H9 (cell line): ENCODE data around the gene APOOL. TPM values are rescaled to one million over a fixed set of nuclear protein-coding genes. Genes with fewer than 3 reads are reported as not detected.
"Not testable (repeated sequence)": the region's sequence is repeated elsewhere in the genome, so short reads cannot be mapped to it uniquely, and the experiment has no call there.

Experiments
- DNase-seq: peaks from one replicate; pipeline ENCODE4 v3.0.0-alpha.2; 2017
- H2AFZ ChIP-seq: one replicate; pipeline ENCODE4 v1.6.1; 2013; ENCODE audit warnings: mild to moderate bottlenecking, low read length, control low read depth, moderate library complexity
- H2AK5ac ChIP-seq: 2 replicates; pipeline ENCODE4 v1.6.1; 2013; ENCODE audit warnings: low read length, control low read depth, mixed read lengths; ENCODE audit not compliant: insufficient read length
- H2BK120ac ChIP-seq: one replicate; pipeline ENCODE4 v1.6.1; 2013; ENCODE audit warnings: low read depth, mild to moderate bottlenecking, low read length, control low read depth, inconsistent platforms; ENCODE audit not compliant: poor library complexity, severe bottlenecking
- H2BK12ac ChIP-seq: 2 replicates; pipeline ENCODE4 v1.6.1; 2013; ENCODE audit warnings: low read length, control low read depth, mixed read lengths, low read depth; ENCODE audit not compliant: insufficient read length
- H2BK15ac ChIP-seq: 2 replicates; pipeline ENCODE4 v1.6.1; 2013; ENCODE audit warnings: low read depth, low read length, control low read depth
- H2BK20ac ChIP-seq: one replicate; pipeline ENCODE4 v1.6.1; 2013; ENCODE audit warnings: low read depth, mild to moderate bottlenecking, low read length, control low read depth, inconsistent platforms; ENCODE audit not compliant: poor library complexity, severe bottlenecking
- H2BK5ac ChIP-seq: 2 replicates; pipeline ENCODE4 v1.6.1; 2013; ENCODE audit warnings: low read length, control low read depth, mixed read lengths; ENCODE audit not compliant: insufficient read length
- H3K14ac ChIP-seq: 2 replicates; pipeline ENCODE4 v1.6.1; 2013; ENCODE audit warnings: low read length, control low read depth; ENCODE audit not compliant: insufficient read depth
- H3K18ac ChIP-seq: 2 replicates; pipeline ENCODE4 v1.6.1; 2013; ENCODE audit warnings: low read depth, mild to moderate bottlenecking, mixed read lengths, low read length, control low read depth; ENCODE audit not compliant: insufficient read length
- H3K23ac ChIP-seq: 2 replicates; pipeline ENCODE4 v1.6.1; 2013; ENCODE audit warnings: low read length, control low read depth, mixed read lengths, low read depth; ENCODE audit not compliant: insufficient read length
- H3K23me2 ChIP-seq: 2 replicates; pipeline ENCODE4 v1.6.1; 2013; ENCODE audit warnings: low read depth, mild to moderate bottlenecking, mixed read lengths, low read length, control low read depth; ENCODE audit not compliant: insufficient read length, poor library complexity, severe bottlenecking
- H3K27ac ChIP-seq: 2 replicates; pipeline ENCODE4 v1.5.1; 2013; ENCODE audit warnings: low read length, control low read depth, mixed read lengths, low read depth; ENCODE audit not compliant: insufficient read length
- H3K27me3 ChIP-seq: 2 replicates; pipeline ENCODE4 v1.6.1; 2013; ENCODE audit warnings: low read length, control low read depth, inconsistent platforms; ENCODE audit not compliant: insufficient read depth
- H3K4ac ChIP-seq: 2 replicates; pipeline ENCODE4 v1.6.1; 2013; ENCODE audit warnings: low read depth, mild to moderate bottlenecking, control low read depth, inconsistent platforms, low read length, moderate library complexity
- H3K4me1 ChIP-seq: 2 replicates; pipeline ENCODE4 v1.6.1; 2013; ENCODE audit warnings: low read length, control low read depth, inconsistent platforms; ENCODE audit not compliant: insufficient read depth
- H3K4me2 ChIP-seq: 2 replicates; pipeline ENCODE4 v1.6.1; 2013; ENCODE audit warnings: low read length, control low read depth, mixed read lengths; ENCODE audit not compliant: insufficient read length, insufficient read depth
- H3K56ac ChIP-seq: 2 replicates; pipeline ENCODE4 v1.6.1; 2013; ENCODE audit warnings: low read depth, mild to moderate bottlenecking, mixed read lengths, low read length, control low read depth; ENCODE audit not compliant: insufficient read length
- H3K79me1 ChIP-seq: 2 replicates; pipeline ENCODE4 v1.6.1; 2013; ENCODE audit warnings: low read depth, mild to moderate bottlenecking, moderate library complexity, low read length, control low read depth, inconsistent platforms; ENCODE audit not compliant: insufficient read depth, poor library complexity, severe bottlenecking
- H3K79me2 ChIP-seq: 2 replicates; pipeline ENCODE4 v1.6.1; 2013; ENCODE audit warnings: low read length, control low read depth, inconsistent platforms; ENCODE audit not compliant: insufficient read depth
- H3K9ac ChIP-seq: 2 replicates; pipeline ENCODE4 v1.6.1; 2013; ENCODE audit warnings: low read length, control low read depth, mixed read lengths; ENCODE audit not compliant: insufficient read length; ENCODE audit errors: extremely low read depth
- H3K9me3 ChIP-seq: one replicate; pipeline ENCODE4 v1.6.1; 2013; ENCODE audit warnings: low read depth, low read length, inconsistent platforms; ENCODE audit not compliant: control insufficient read depth
- H3T11ph ChIP-seq: one replicate; pipeline ENCODE4 v1.6.1; 2013; ENCODE audit warnings: mild to moderate bottlenecking, low read length, control low read depth, inconsistent platforms
- H4K20me1 ChIP-seq: one replicate; pipeline ENCODE4 v1.6.1; 2013; ENCODE audit not compliant: control insufficient read depth, insufficient read length, insufficient read depth
- H4K5ac ChIP-seq: 2 replicates; pipeline ENCODE4 v1.6.1; 2013; ENCODE audit warnings: low read depth, mild to moderate bottlenecking, mixed read lengths, low read length, control low read depth; ENCODE audit not compliant: insufficient read length
- H4K8ac ChIP-seq: replicated peaks from 2 replicates; pipeline ENCODE4 v1.6.1; 2013; ENCODE audit warnings: low read length, control low read depth, mixed read lengths, low read depth; ENCODE audit not compliant: insufficient read length
- H4K91ac ChIP-seq: 2 replicates; pipeline ENCODE4 v1.6.1; 2013; ENCODE audit warnings: low read depth, mild to moderate bottlenecking, moderate library complexity, mixed read lengths, low read length, control low read depth; ENCODE audit not compliant: insufficient read length
- H3K27ac Mint-ChIP-seq, 3 experiments: 2 replicates in 2 of 3; 3 replicates in 1 of 3; pipeline ENCODE4 v1.8.0; 2020 to 2021; ENCODE audit warnings: mixed read lengths in 3 of 3, mild to moderate bottlenecking in 1 of 3, moderate library complexity in 1 of 3
- H3K27me3 Mint-ChIP-seq: 2 replicates; pipeline ENCODE4 v1.8.0; 2021; ENCODE audit warnings: low read depth, mild to moderate bottlenecking, moderate library complexity, mixed read lengths
- H3K36me3 Mint-ChIP-seq, 3 experiments: 2 replicates in 2 of 3; 3 replicates in 1 of 3; pipeline ENCODE4 v1.8.0; 2020 to 2021; ENCODE audit warnings: low read depth in 3 of 3, mixed read lengths in 3 of 3; ENCODE audit not compliant: insufficient read depth in 1 of 3
- H3K4me1 Mint-ChIP-seq, 2 experiments: 2 replicates each; pipeline ENCODE4 v1.8.0; 2020; ENCODE audit warnings: mixed read lengths in 2 of 2
- H3K4me3 Mint-ChIP-seq, 2 experiments: 2 replicates in 1 of 2; 3 replicates in 1 of 2; pipeline ENCODE4 v1.8.0; 2020 to 2021; ENCODE audit warnings: mild to moderate bottlenecking in 2 of 2, mixed read lengths in 2 of 2, moderate library complexity in 1 of 2
- H3K9me3 Mint-ChIP-seq, 2 experiments: 2 replicates in 1 of 2; 3 replicates in 1 of 2; pipeline ENCODE4 v1.8.0; 2020; ENCODE audit warnings: mild to moderate bottlenecking in 2 of 2, mixed read lengths in 2 of 2, moderate library complexity in 1 of 2
- CTCF ChIP-seq: fragments of 200-600 bp; sonication (generic); conservative IDR thresholded peaks from 3 replicates; pipeline ENCODE4 v1.8.0; 2021; ENCODE audit warnings: antibody characterized with exemption, mild to moderate bottlenecking
- WGBS: extraction: QIAGEN DNeasy Blood & Tissue Kit; methylation state at CpG from one replicate; pipeline ENCODE4 v1.1.7; 2013; ENCODE audit warnings: missing lambda C conversion rate, low lambda C conversion rate, mixed read lengths; ENCODE audit not compliant: insufficient read length; ENCODE audit errors: extremely low coverage; 5-methylcytosine and 5-hydroxymethylcytosine counted together
- total RNA-seq: library from RNA; stranded (reverse); gene quantifications from 2 replicates; pipeline ENCODE4 v1.2.1, GENCODE V29; 2021

Gene APOOL
- total RNA-seq, 1 experiment from 2014 or later: 8.0 TPM

GRCh38 chrX:85012098-85012497 is 8.4 kb downstream of the APOOL start:
- no peak overlapping the region for H3K4me3 Mint-ChIP-seq
- H3K56ac ChIP-seq: no peak overlapping the region
- no peaks in the 10 kb centered on the region for H3K23me2 ChIP-seq
- TF ChIP-seq CTCF: no peak
- no peaks in the 10 kb centered on the region for H3K27me3 ChIP-seq
- peaks cover 58 to 78% of the 10 kb centered on the region in 2 experiments for H3K9me3 Mint-ChIP-seq
- no peak overlapping the region for H2BK120ac ChIP-seq
- no peak overlapping the region for H3K4ac ChIP-seq
- peaks cover 3 to 5% of the 10 kb centered on the region in 2 experiments; a peak in 3 of 4 replicates for H3K4me1 Mint-ChIP-seq
- H3K4me1 ChIP-seq: no peaks in the 10 kb centered on the region
- H3T11ph ChIP-seq: no peak overlapping the region
- no peak overlapping the region for H2BK20ac ChIP-seq
- H3K23ac ChIP-seq: no peak overlapping the region
- no peak overlapping the region for H3K14ac ChIP-seq
- H2AK5ac ChIP-seq: no peak overlapping the region
- H3K4me2 ChIP-seq: no peak overlapping the region
- no peaks in the 10 kb centered on the region for H3K79me1 ChIP-seq
- no peak overlapping the region for H4K5ac ChIP-seq
- no peak overlapping the region for H2BK12ac ChIP-seq
- DNase-seq: no peak
- H2BK5ac ChIP-seq: no peak overlapping the region
- peaks cover 7% of the 10 kb centered on the region for H3K9me3 ChIP-seq
- H3K27me3 Mint-ChIP-seq: no peaks in the 10 kb centered on the region
- H4K91ac ChIP-seq: no peak overlapping the region
- no peak overlapping the region for H4K8ac ChIP-seq
- no peak overlapping the region for H2AFZ ChIP-seq
- H3K79me2 ChIP-seq: no peaks in the 10 kb centered on the region; the same call in 1 of the 2 replicates
- no CpG with 5 or more reads among the region's 2 CpGs for WGBS
- no peak overlapping the region for H2BK15ac ChIP-seq
- no peak overlapping the region for H3K18ac ChIP-seq
- H3K36me3 Mint-ChIP-seq: peaks cover 4 to 10% (median 6%) of the 10 kb centered on the region in 3 experiments; a peak in 6 of 7 replicates
- no peaks in the 10 kb centered on the region for H4K20me1 ChIP-seq
- no peak overlapping the region; a peak in 1 of 7 replicates for H3K27ac Mint-ChIP-seq
- H3K27ac ChIP-seq: no peak overlapping the region
- no peak overlapping the region for H3K9ac ChIP-seq

- H3K4me1 ChIP-seq, H3T11ph ChIP-seq, H3K4me3 Mint-ChIP-seq, H4K91ac ChIP-seq, H2AFZ ChIP-seq, H3K18ac ChIP-seq, H3K23me2 ChIP-seq, H2BK15ac ChIP-seq, H2AK5ac ChIP-seq, H3K56ac ChIP-seq, H2BK120ac ChIP-seq, DNase-seq, H3K9ac ChIP-seq, H2BK12ac ChIP-seq, H3K23ac ChIP-seq, H3K27ac Mint-ChIP-seq, H3K9me3 ChIP-seq, H3K4me2 ChIP-seq, H2BK20ac ChIP-seq, H3K79me1 ChIP-seq, H4K8ac ChIP-seq, H3K14ac ChIP-seq, H3K27me3 Mint-ChIP-seq, H3K27me3 ChIP-seq, H3K4me1 Mint-ChIP-seq, H4K5ac ChIP-seq, H3K4ac ChIP-seq, H4K20me1 ChIP-seq, H2BK5ac ChIP-seq, H3K79me2 ChIP-seq, H3K27ac ChIP-seq: not testable (repeated sequence)
- WGBS: no CpG with 5 or more reads among the region's 8 CpGs
- Mint-ChIP-seq H3K9me3 (peaks cover 71 to 86% of the 10 kb centered on the region in 2 experiments), H3K36me3 (peaks cover 16 to 22% (median 17%) of the 10 kb centered on the region in 3 experiments)
Observed at GRCh38 chrX:85015351-85015750, 11.7 kb downstream of the APOOL start.
